GM23248 (cell line): Measurements from ENCODE around the gene OMA1.

ENCODE experiments used
- EZH2 ChIP-seq: fragments of 200-600 bp; sonication (generic); IDR thresholded peaks from 2 replicates; pipeline ENCODE4 v1.6.1; 2018; ENCODE audit warnings: antibody characterized with exemption, mild to moderate bottlenecking; ENCODE audit not compliant: insufficient read depth, poor library complexity, severe bottlenecking
- EZH2phosphoT487 ChIP-seq: fragments of 200-600 bp; sonication (generic); IDR thresholded peaks from 2 replicates; pipeline ENCODE4 v1.6.1; 2018; ENCODE audit warnings: antibody characterized with exemption, moderate library complexity, mild to moderate bottlenecking, low read depth; ENCODE audit not compliant: insufficient read depth

- no peak for TF ChIP-seq EZH2phosphoT487
- no peak for TF ChIP-seq EZH2
These were observed 79.8 kb downstream of the OMA1 start for GRCh38 chr1:58466630-58467241.
